Activated CD4-positive, alpha-beta T cell treated with anti-CD3 and anti-CD28 coated beads, Interleukin-2, amount 10 ng/mL, durations not matched to agents 7 days and 5 days (primary cell): ENCODE results near the gene CTDSPL2. TPM values are rescaled to one million over a fixed set of nuclear protein-coding genes. Genes with fewer than 3 reads are reported as not detected.
"Not testable (repeated sequence)": the region's sequence is repeated elsewhere in the genome, so short reads cannot be mapped to it uniquely, and the experiment has no call there.

Source experiments
- CTCF ChIA-PET: fragments of 350-600 bp; sonication (Branson Sonifier 250); formaldehyde crosslinking; loops from one replicate; lab custom pipeline; 2021; ENCODE audit warnings: antibody characterized with exemption; lab: Charles Lee
- POLR2A ChIA-PET: fragments of 350-600 bp; sonication (Branson Sonifier 250); formaldehyde crosslinking; loops from one replicate; lab custom pipeline; 2021; ENCODE audit warnings: antibody characterized with exemption; lab: Charles Lee
- DNase-seq: peaks from one replicate; pipeline ENCODE4 v3.0.0-alpha.2; 2020
- H3K27ac Mint-ChIP-seq: one replicate; pipeline ENCODE4 v1.8.0; 2021; ENCODE audit warnings: mild to moderate bottlenecking, moderate library complexity, mixed read lengths
- H3K27me3 Mint-ChIP-seq: one replicate; pipeline ENCODE4 v1.8.0; 2021; ENCODE audit warnings: mixed read lengths
- H3K36me3 Mint-ChIP-seq: one replicate; pipeline ENCODE4 v1.8.0; 2021; ENCODE audit warnings: low read depth, mixed read lengths
- H3K4me1 Mint-ChIP-seq: one replicate; pipeline ENCODE4 v1.8.0; 2021; ENCODE audit warnings: mixed read lengths
- H3K4me3 Mint-ChIP-seq: one replicate; pipeline ENCODE4 v1.8.0; 2021; ENCODE audit warnings: mild to moderate bottlenecking, moderate library complexity, mixed read lengths
- H3K9me3 Mint-ChIP-seq: one replicate; pipeline ENCODE4 v1.8.0; 2021; ENCODE audit warnings: mixed read lengths
- total RNA-seq, 2 experiments: library from RNA; stranded (reverse); gene quantifications; one replicate each; pipeline ENCODE4 v1.2.3, GENCODE V29; 2021

The CTDSPL2 gene
- total RNA-seq, 2 experiments from 2014 or later = 76.1 to 88.2 TPM

DNA sequence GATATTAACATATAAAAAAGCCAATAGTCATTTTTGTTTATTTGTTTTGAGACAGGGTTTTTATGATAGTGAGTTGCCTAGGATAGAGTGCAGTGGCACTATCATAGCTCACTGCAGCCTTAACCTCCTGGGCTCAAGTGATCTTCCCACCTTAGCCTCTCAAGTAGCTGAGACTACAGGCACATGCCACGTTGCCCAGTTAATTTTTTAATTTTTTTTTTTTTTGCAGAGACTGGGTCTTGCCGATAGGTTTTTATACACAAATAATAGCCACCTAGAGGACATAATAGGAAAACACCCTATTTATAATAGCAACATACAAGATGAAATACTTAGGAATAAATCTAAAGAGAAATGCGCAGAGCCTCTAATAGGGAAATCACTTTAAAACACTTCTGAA lies 122.8 kb downstream of the CTDSPL2 start:
- CTCF ChIA-PET = interaction anchor here (0.6 to 1.3 kb wide), 8 partner anchors 17 to 1428 kb away, joined by 3 to 6 read pairs (median 4); no protein-coding TSS in a partner anchor
- POLR2A ChIA-PET = interaction anchor here (0.6 kb wide), 1 partner anchor 53 kb away, joined by 5 read pairs; no protein-coding TSS in a partner anchor
- Mint-ChIP-seq H3K27ac (peak overlapping the region; percentile 41), H3K4me3 (no peak overlapping the region), H3K9me3 (no peaks in the 10 kb centered on the region), H3K27me3 (no peaks in the 10 kb centered on the region), H3K36me3 (peaks cover 41% of the 10 kb centered on the region), H3K4me1 (peaks cover 37% of the 10 kb centered on the region)
- no peak for DNase-seq

- Mint-ChIP-seq H3K36me3 (peaks cover 45% of the 10 kb centered on the region), H3K27me3 (no peaks in the 10 kb centered on the region), H3K4me1 (peaks cover 39% of the 10 kb centered on the region), H3K4me3 (no peak overlapping the region), H3K9me3 (no peaks in the 10 kb centered on the region), H3K27ac (peak overlapping the region; percentile 41)
- no peak for DNase-seq
- CTCF ChIA-PET = interaction anchor here (0.6 to 1.3 kb wide), 2 partner anchors 17 to 468 kb away, joined by 4 to 5 read pairs; no protein-coding TSS in a partner anchor
- POLR2A ChIA-PET = no interaction called here
Measured at GRCh38 chr15:44550734-44551133, 123.3 kb downstream of the CTDSPL2 start.

- POLR2A ChIA-PET = interaction anchor here (0.6 kb wide), 1 partner anchor 12 kb away, joined by 3 read pairs; no protein-coding TSS in a partner anchor
- CTCF ChIA-PET = interaction anchor here (1.3 kb wide), 1 partner anchor 24 kb away, joined by 3 read pairs; no protein-coding TSS in a partner anchor
- Mint-ChIP-seq H3K4me1 (peaks cover 32% of the 10 kb centered on the region), H3K27ac (peak overlapping the region; percentile 79), H3K36me3 (peaks cover 55% of the 10 kb centered on the region), H3K9me3 (no peaks in the 10 kb centered on the region), H3K4me3 (no peak overlapping the region), H3K27me3 (no peaks in the 10 kb centered on the region)
- peak; percentile 36 for DNase-seq
Measured at GRCh38 chr15:44554934-44555723, 127.7 kb downstream of the CTDSPL2 start.

- H3K4me1 Mint-ChIP-seq = peaks cover 29% of the 10 kb centered on the region
- H3K9me3 Mint-ChIP-seq, H3K27me3 Mint-ChIP-seq, CTCF ChIA-PET, POLR2A ChIA-PET, H3K4me3 Mint-ChIP-seq: not testable (repeated sequence)
- peak; percentile 13 for DNase-seq
- peaks cover 70% of the 10 kb centered on the region for H3K36me3 Mint-ChIP-seq
- peak overlapping the region; percentile 80 for H3K27ac Mint-ChIP-seq
Measured at GRCh38 chr15:44560926-44561325, 133.5 kb downstream of the CTDSPL2 start.

- peaks cover 12% of the 10 kb centered on the region for H3K4me1 Mint-ChIP-seq
- H3K27ac Mint-ChIP-seq = no peak overlapping the region
- ChIA-PET CTCF (interaction anchor here (0.6 kb wide), 1 partner anchor 264 kb away, joined by 3 read pairs; no protein-coding TSS in a partner anchor), POLR2A (no interaction called here)
- H3K4me3 Mint-ChIP-seq = no peak overlapping the region
- no peaks in the 10 kb centered on the region for H3K27me3 Mint-ChIP-seq
- peaks cover 61% of the 10 kb centered on the region for H3K36me3 Mint-ChIP-seq
- no peak for DNase-seq
- peaks cover 3% of the 10 kb centered on the region for H3K9me3 Mint-ChIP-seq
Measured at GRCh38 chr15:44565387-44566154, 138.1 kb downstream of the CTDSPL2 start.

GRCh38 chr15:44566155-44566540 lies 138.7 kb downstream of the CTDSPL2 start:
- Mint-ChIP-seq H3K4me1 (peaks cover 6% of the 10 kb centered on the region), H3K27me3 (no peaks in the 10 kb centered on the region), H3K36me3 (peaks cover 58% of the 10 kb centered on the region), H3K27ac (no peak overlapping the region), H3K4me3 (no peak overlapping the region), H3K9me3 (peaks cover 3% of the 10 kb centered on the region)
- POLR2A ChIA-PET = no interaction called here
- CTCF ChIA-PET = interaction anchor here (0.6 to 1.3 kb wide), 2 partner anchors 13 to 264 kb away, joined by 3 read pairs; no protein-coding TSS in a partner anchor
- no peak for DNase-seq

- H3K4me1 Mint-ChIP-seq = no peaks in the 10 kb centered on the region
- POLR2A ChIA-PET = no interaction called here
- DNase-seq = no peak
- CTCF ChIA-PET = interaction anchor here (2.0 kb wide), 1 partner anchor 10 kb away, joined by 12 read pairs; no protein-coding TSS in a partner anchor
- peak overlapping the region; percentile 36 for H3K27ac Mint-ChIP-seq
- H3K4me3 Mint-ChIP-seq = no peak overlapping the region
- H3K9me3 Mint-ChIP-seq = peaks cover 3% of the 10 kb centered on the region
- no peaks in the 10 kb centered on the region for H3K27me3 Mint-ChIP-seq
- H3K36me3 Mint-ChIP-seq = peaks cover 52% of the 10 kb centered on the region
Measured at GRCh38 chr15:44568338-44568737, 140.9 kb downstream of the CTDSPL2 start.

DNA sequence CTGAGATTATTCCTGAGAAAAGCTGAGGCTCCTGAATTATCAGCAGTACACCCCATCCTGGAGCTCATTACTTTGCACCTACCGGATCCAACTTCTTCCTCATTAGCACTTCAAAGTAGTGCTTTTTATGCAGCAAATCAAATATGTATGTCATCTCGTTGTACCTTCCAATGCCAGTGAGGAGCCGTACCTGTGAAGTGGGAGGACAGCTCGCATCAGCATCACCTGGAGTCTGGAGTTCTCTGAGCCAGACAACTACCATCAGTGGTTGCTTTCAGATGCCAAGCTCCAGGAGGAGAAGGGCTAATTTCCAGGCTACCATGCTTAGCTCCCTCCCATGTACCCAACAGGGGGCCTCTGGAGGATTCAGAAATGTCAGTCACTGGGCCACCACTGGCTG lies 141.9 kb downstream of the CTDSPL2 start:
- Mint-ChIP-seq H3K27me3 (no peaks in the 10 kb centered on the region), H3K27ac (no peak overlapping the region), H3K4me3 (no peak overlapping the region), H3K36me3 (peaks cover 50% of the 10 kb centered on the region), H3K9me3 (peaks cover 3% of the 10 kb centered on the region), H3K4me1 (no peaks in the 10 kb centered on the region)
- CTCF ChIA-PET = interaction anchor here (0.6 to 2.0 kb wide), 3 partner anchors 9 to 152 kb away, joined by 3 to 12 read pairs (median 6); no protein-coding TSS in a partner anchor
- POLR2A ChIA-PET = no interaction called here
- DNase-seq = no peak

DNA sequence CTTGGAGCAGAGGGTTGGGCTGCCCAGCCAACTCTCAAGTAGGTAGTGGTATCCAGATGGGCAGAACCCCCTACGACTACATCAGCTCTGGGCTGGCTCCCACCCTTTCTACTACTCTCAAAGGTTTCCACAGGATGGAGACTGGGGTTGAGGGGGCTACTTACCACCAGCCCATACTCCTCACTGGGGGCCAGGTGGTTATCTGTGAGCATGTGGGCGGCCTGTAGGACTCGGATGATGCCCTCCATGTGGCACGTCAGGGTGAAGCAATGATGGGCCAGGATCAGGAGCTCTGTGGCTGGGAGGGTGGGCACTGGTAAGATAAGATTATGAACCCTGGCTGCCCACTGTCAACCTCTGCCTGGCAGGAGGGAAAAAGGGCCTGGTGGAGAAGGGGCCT lies 142.9 kb downstream of the CTDSPL2 start:
- Mint-ChIP-seq H3K27me3 (no peaks in the 10 kb centered on the region), H3K9me3 (no peaks in the 10 kb centered on the region), H3K4me1 (peaks cover 4% of the 10 kb centered on the region), H3K4me3 (no peak overlapping the region), H3K27ac (no peak overlapping the region), H3K36me3 (peaks cover 48% of the 10 kb centered on the region)
- ChIA-PET CTCF (interaction anchor here (2.0 kb wide), 1 partner anchor 8 kb away, joined by 12 read pairs; no protein-coding TSS in a partner anchor), POLR2A (no interaction called here)
- DNase-seq = no peak

- H3K9me3 Mint-ChIP-seq = no peaks in the 10 kb centered on the region
- no peaks in the 10 kb centered on the region for H3K27me3 Mint-ChIP-seq
- POLR2A ChIA-PET = no interaction called here
- H3K4me3 Mint-ChIP-seq = no peak overlapping the region
- peaks cover 5% of the 10 kb centered on the region for H3K4me1 Mint-ChIP-seq
- DNase-seq = no peak
- no peak overlapping the region for H3K27ac Mint-ChIP-seq
- peaks cover 29% of the 10 kb centered on the region for H3K36me3 Mint-ChIP-seq
- CTCF ChIA-PET = interaction anchor here (1.0 to 1.1 kb wide), 3 partner anchors 10 to 209 kb away, joined by 3 to 5 read pairs (median 3); no protein-coding TSS in a partner anchor
Measured at GRCh38 chr15:44573386-44573785, 146.0 kb downstream of the CTDSPL2 start.

DNA sequence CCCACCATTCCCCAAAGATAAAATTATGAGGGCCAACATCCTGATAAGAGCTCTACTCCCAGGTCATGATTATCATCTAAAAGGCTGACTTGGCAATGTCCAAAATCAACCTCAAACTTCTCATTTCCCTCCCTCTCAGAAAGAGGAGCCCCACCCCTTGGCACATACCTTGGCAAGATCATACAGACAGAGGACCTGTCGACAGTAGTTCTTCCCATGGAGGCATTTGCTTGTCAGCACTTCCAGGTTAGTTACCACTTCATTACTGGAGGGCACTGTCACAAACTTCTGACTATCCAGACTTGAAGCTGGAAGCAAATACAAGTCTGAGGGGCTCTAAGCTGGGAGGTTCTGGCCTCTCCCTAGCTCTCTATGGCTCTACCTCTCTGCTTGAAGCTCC lies 147.3 kb downstream of the CTDSPL2 start:
- Mint-ChIP-seq H3K27ac (no peak overlapping the region), H3K36me3 (peaks cover 32% of the 10 kb centered on the region), H3K27me3 (no peaks in the 10 kb centered on the region), H3K4me1 (peaks cover 11% of the 10 kb centered on the region), H3K4me3 (no peak overlapping the region), H3K9me3 (no peaks in the 10 kb centered on the region)
- no peak for DNase-seq
- POLR2A ChIA-PET = no interaction called here
- CTCF ChIA-PET = interaction anchor here (0.9 to 1.2 kb wide), 2 partner anchors 10 to 28 kb away, joined by 3 read pairs; no protein-coding TSS in a partner anchor
